Measurements from ENCODE around the gene STAB1.

DNA sequence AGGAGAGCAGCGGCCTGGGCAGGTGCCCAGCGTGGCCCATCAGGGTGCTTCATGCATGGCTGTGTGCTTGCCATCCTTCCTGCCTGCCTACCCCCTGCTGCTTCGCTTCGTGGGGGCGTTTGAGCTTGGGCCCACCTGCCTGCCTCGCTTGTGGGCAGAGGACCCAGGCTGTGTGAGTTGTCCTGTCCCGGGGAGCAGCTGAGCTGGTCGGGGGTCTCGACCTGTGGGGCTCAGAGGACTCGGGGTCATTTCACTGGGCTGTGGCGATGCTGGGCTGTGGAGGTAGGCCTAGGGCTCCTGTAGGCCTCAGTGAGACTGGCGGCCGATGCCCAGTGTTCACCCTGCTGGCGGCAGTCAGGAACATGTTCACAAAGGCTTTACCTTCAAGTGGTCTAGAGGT is 12.1 kb upstream of the STAB1 start:
- TF ChIP-seq, protein P1, sequence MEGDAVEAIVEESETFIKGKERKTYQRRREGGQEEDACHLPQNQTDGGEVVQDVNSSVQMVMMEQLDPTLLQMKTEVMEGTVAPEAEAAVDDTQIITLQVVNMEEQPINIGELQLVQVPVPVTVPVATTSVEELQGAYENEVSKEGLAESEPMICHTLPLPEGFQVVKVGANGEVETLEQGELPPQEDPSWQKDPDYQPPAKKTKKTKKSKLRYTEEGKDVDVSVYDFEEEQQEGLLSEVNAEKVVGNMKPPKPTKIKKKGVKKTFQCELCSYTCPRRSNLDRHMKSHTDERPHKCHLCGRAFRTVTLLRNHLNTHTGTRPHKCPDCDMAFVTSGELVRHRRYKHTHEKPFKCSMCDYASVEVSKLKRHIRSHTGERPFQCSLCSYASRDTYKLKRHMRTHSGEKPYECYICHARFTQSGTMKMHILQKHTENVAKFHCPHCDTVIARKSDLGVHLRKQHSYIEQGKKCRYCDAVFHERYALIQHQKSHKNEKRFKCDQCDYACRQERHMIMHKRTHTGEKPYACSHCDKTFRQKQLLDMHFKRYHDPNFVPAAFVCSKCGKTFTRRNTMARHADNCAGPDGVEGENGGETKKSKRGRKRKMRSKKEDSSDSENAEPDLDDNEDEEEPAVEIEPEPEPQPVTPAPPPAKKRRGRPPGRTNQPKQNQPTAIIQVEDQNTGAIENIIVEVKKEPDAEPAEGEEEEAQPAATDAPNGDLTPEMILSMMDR (optimal IDR thresholded peaks at IDR 0.05 in 1 of 3, IDR thresholded peaks at IDR 0.05 in 1 of 3, conservative IDR thresholded peaks at IDR 0.05 in 1 of 3; ENCODE audit: extremely low read depth in 1 of 3, insufficient read depth in 2 of 3, low read length in 3 of 3) = no peak
- no peak for TF ChIP-seq EZH2 (IDR thresholded peaks at IDR 0.05; ENCODE audit: low read length)
